Stimulated activated CD4-positive, alpha-beta T cell treated with anti-CD3 and anti-CD28 coated beads, Interleukin-12 subunit alpha, Interleukin-12 subunit beta, amount 100 ng/mL, for 24 hours (primary cell): ENCODE results near the gene APOH.

Experiments used
- DNase-seq, 2 experiments: peaks; one replicate each; pipeline ENCODE4 v3.0.0-alpha.2; 2020; ENCODE audit warnings: low read depth in 2 of 2

Gene APOH

DNA sequence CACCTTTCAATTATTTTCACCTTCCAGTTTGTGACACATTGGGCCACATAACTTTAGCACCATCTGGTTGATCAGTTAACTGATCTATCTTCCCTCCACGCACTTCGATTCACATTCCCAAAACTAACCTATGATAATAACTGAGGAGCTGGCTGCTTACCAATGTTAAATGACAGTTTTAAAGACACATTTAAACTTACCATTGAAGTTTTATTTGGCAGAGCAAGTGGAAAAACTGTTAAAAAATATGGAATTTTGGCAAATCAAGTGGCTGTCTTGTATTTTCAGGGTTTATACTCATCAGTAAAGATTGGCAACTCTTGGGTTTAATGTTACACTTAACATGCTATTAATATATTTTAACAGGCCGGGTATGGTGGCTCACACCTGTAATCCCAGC is 5.4 kb upstream of the APOH start:
- no peak for DNase-seq

GRCh38 chr17:66233023-66233753 is 4.0 kb upstream of the APOH start:
- no peak for DNase-seq

- DNase-seq, result no peak
These were observed 1.8 kb upstream of the APOH start for GRCh38 chr17:66230922-66231591.

DNA sequence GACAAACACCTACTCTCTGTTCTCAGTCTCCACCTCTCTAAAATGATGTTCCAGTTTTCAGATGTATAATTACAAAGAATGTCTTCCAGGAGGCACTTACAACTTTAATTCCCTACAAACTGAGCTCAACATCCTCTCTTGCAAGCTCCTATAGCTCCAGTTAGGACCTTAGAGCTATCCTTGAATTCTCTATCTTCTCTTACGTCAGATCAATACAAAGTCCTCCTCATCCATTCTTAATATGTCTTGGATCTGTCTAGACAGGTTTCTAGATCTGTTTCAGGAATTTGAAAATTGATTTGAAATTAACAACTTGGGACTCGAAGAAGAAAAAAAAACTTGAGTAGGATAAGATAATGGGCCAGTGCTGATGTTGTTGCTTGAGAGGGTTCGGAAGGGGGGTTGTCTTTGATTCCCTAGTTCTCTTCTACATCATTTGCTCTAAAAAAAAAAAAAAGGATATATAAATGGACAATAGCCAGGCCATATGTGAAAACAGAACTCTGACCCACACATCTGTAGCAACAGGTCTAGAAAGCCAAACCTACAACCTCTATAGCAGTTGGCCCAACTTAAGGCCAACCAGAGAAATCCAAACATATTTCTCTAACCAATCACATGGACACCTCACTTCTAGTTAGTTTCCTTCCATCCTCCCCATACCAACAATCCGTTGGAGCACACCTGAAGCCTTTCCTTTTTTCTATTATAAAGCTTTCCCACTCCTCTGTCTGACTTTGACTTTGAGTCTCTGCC is 746 bp upstream of the APOH start:
- DNase-seq, result no peak

GRCh38 chr17:66227212-66228045 is 1.8 kb downstream of the APOH start:
- DNase-seq, result no peak

DNA sequence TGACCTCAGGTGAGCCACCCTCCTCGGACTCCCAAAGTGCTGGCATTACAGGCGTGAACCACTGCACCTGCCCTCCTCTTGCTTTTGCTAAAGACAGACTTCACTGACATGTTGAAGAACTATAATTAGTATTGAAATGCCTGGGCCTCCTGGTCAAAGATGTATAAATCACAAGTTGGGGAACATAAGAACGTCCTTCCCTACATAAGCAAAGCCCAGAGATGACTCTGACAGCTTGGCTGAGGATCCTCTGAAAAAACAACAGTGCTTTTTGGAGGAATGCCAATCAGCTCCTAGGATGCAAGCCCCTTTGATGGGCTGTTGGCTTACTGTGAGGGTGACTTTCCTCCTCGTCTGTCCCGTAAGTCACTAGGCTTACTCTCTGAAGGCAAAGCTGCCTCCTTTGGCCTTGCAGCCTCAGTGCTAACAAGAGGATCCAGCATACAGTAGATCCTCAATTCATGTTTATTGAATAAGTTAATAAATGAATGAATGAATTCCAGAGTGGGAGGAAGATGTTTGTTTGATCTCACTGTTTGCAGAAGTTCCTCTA is 6.3 kb downstream of the APOH start:
- no peak for DNase-seq

DNA sequence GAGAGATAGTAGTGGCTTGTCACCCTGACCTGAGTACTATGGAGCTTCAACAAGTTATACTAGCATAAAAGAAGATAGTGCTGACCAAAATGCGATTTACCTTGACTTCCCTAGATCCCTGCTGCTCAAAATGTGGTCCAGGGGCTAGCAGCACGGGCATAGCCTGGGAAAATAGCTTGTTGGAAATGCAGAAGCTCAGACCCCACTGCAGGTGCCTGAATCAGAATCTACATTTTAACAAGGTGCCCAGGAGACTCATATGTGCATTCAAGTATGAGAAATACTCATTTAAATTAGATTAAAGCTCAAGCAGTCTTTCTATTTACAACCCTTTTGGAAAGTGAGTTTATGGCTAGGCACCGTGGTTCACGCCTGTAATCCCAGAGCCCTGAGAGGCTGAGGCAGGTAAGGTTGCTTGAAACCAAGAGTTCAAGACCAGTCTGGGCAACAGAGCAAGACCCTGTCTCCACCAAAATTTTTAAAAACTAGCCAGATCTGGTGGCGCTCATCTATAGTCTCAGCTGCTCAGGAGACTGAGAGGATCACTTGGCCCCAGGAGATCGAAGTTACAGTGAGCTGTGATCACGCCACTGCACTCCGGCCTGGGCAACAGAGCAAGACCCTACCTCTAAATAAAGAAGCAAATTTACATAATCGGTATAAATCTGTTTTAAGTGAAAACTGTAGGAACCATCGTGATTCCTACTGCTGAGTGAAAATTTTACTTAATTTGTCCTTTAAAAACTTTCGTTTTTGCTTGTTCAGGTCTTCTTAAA is 7.3 kb downstream of the APOH start:
- no peak for DNase-seq

- DNase-seq, result no peak
These were observed 7.9 kb downstream of the APOH start for GRCh38 chr17:66221343-66221742.

GRCh38 chr17:66220079-66220835 is 9.0 kb downstream of the APOH start:
- DNase-seq, result no peak

DNA sequence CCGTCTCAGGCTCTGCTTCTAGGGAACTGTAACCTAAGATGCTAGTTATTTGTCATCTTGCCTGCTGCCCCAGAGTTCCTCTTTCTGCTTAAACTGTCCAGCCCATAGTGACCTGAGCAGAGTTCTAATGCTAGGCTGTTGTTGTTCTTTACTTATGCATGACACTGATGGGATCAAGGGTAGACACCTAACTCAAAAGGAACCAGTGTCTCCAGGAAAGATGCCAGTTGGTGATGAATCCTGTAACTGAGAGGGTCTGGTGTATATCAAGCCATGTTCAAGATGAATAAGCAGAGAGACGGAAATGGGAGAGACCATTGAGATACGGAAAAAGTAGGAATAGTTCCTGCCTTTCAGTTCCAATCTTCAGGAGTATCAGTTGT is 13.7 kb downstream of the APOH start:
- DNase-seq, result no peak

- DNase-seq, result no peak
These were observed 14.2 kb downstream of the APOH start for GRCh38 chr17:66214884-66215528.

- DNase-seq, result no peak
These were observed 18.0 kb downstream of the APOH start for GRCh38 chr17:66211047-66211810.

GRCh38 chr17:66210208-66210574 is 19.0 kb downstream of the APOH start:
- DNase-seq, result no peak

- DNase-seq, result no peak
These were observed 21.3 kb downstream of the APOH start for GRCh38 chr17:66207936-66208335.

- DNase-seq, result no peak
These were observed 25.8 kb downstream of the APOH start for GRCh38 chr17:66203274-66204015.

- DNase-seq, result peak; percentile 20 to 49
These were observed 28.5 kb downstream of the APOH start for GRCh38 chr17:66200685-66201092.

GRCh38 chr17:66198242-66198641 is 31.0 kb downstream of the APOH start:
- no peak for DNase-seq

DNA sequence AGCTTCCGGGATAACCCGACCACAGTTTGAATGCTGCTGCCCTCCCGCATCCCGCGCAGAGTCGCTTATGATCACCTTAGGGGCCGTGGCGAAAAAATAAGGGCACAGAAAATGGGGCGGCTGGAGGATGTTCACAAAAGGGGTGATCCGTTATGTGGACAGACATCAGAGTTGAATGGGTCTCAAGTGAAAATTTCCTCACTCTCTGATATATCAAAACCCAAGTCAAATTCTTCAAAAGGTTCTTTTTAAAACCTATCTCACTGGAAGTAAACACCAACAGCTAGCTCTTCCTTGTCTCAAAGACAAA is 36.9 kb downstream of the APOH start:
- DNase-seq, result no peak
